CD4-positive, CD25-positive, alpha-beta regulatory T cell (primary cell): ENCODE results near the gene ZNF660. TPM values are rescaled to one million over a fixed set of nuclear protein-coding genes. Genes with fewer than 3 reads are reported as not detected.
"Not testable (repeated sequence)": the region's sequence is repeated elsewhere in the genome, so short reads cannot be mapped to it uniquely, and the experiment has no call there.

Experiments used
- ATAC-seq, 2 donors: fragments of 150-1000 bp; cut with Tn5 transposase; one replicate each; pipeline ENCODE4 v1.10.0; 2021; ENCODE audit warnings: low read depth in 2 of 2, moderate number of reproducible peaks in 2 of 2, moderate library complexity in 1 of 2
- DNase-seq, 3 donors: peaks; one replicate each; pipeline versions ENCODE4 v3.0.0 to v3.0.0-alpha.2; 2012 to 2022; ENCODE audit warnings: mixed read lengths in 1 of 3
- H3K27ac ChIP-seq: one replicate; pipeline ENCODE4 v1.7.0; 2013; ENCODE audit warnings: mild to moderate bottlenecking, low read length; ENCODE audit not compliant: insufficient read depth, poor library complexity, severe bottlenecking
- H3K27me3 ChIP-seq: one replicate; pipeline ENCODE4 v1.7.0; 2013; ENCODE audit warnings: low read length; ENCODE audit not compliant: control insufficient read depth, insufficient read depth
- H3K36me3 ChIP-seq: one replicate; pipeline ENCODE4 v1.7.0; 2013; ENCODE audit warnings: mild to moderate bottlenecking, low read length, moderate library complexity; ENCODE audit not compliant: control insufficient read depth, insufficient read depth
- H3K4me1 ChIP-seq: 2 replicates; pipeline ENCODE4 v1.7.0; 2013; ENCODE audit warnings: mild to moderate bottlenecking, low read length; ENCODE audit not compliant: insufficient read depth, control insufficient read depth, poor library complexity, severe bottlenecking
- H3K4me3 ChIP-seq: one replicate; pipeline ENCODE4 v1.7.0; 2013; ENCODE audit warnings: low read depth, mild to moderate bottlenecking, low read length, moderate library complexity
- H3K9me3 ChIP-seq, 2 experiments: 1 replicate in 1 of 2; 2 replicates in 1 of 2; pipeline ENCODE4 v1.7.0; 2013; ENCODE audit warnings: low read length in 2 of 2, mild to moderate bottlenecking in 1 of 2, moderate library complexity in 1 of 2; ENCODE audit not compliant: control insufficient read depth in 2 of 2
- H3K27ac Mint-ChIP-seq, 3 donors: one replicate each; pipeline ENCODE4 v1.8.0; 2020 to 2022; ENCODE audit warnings: mild to moderate bottlenecking in 3 of 3, mixed read lengths in 3 of 3, moderate library complexity in 2 of 3
- H3K27me3 Mint-ChIP-seq: one replicate; pipeline ENCODE4 v1.8.0; 2022; ENCODE audit warnings: mild to moderate bottlenecking, mixed read lengths
- H3K36me3 Mint-ChIP-seq: one replicate; pipeline ENCODE4 v1.8.0; 2020; ENCODE audit warnings: mixed read lengths
- H3K4me1 Mint-ChIP-seq, 4 donors: one replicate each; pipeline ENCODE4 v1.8.0; 2020 to 2022; ENCODE audit warnings: mixed read lengths in 4 of 4, mild to moderate bottlenecking in 1 of 4
- H3K4me3 Mint-ChIP-seq, 4 donors: one replicate each; pipeline ENCODE4 v1.8.0; 2020 to 2022; ENCODE audit warnings: mild to moderate bottlenecking in 4 of 4, mixed read lengths in 4 of 4, moderate library complexity in 3 of 4
- H3K9me3 Mint-ChIP-seq, 7 donors: one replicate each; pipeline ENCODE4 v1.8.0; 2020 to 2022; ENCODE audit warnings: mixed read lengths in 7 of 7, mild to moderate bottlenecking in 3 of 7, moderate library complexity in 2 of 7
- polyA plus RNA-seq, 4 donors: library from polyadenylated mRNA; unstranded; fragments of 300-500 nt; fragmentation: Illumina TruSeq; gene quantifications; one replicate each; pipeline ENCODE4 v1.2.3, GENCODE V29; 2021
- total RNA-seq: library from RNA; stranded (reverse); gene quantifications from one replicate; pipeline ENCODE4 v1.2.3, GENCODE V29; 2022

The ZNF660 gene
- total and polyA plus RNA-seq, 5 donors from 2014 or later = 0.83 TPM; not detected in 4

GRCh38 chr3:44580971-44581370 lies 3.8 kb upstream of the ZNF660 start:
- ATAC-seq, H3K4me3 Mint-ChIP-seq, H3K27me3 ChIP-seq, H3K4me3 ChIP-seq, H3K36me3 Mint-ChIP-seq, DNase-seq, H3K27ac ChIP-seq, H3K27ac Mint-ChIP-seq, H3K36me3 ChIP-seq, H3K4me1 ChIP-seq: not testable (repeated sequence)
- Mint-ChIP-seq H3K4me1 (peaks cover 0 to 12% (median 2%) of the 10 kb centered on the region in 4 donors), H3K9me3 (peaks cover 2 to 33% (median 13%) of the 10 kb centered on the region in 7 donors), H3K27me3 (peaks cover 41% of the 10 kb centered on the region)
- H3K9me3 ChIP-seq = peaks cover 10 to 11% of the 10 kb centered on the region in 2 experiments

- no peak overlapping the region for H3K27ac Mint-ChIP-seq
- Histone ChIP-seq H3K27me3 (no peaks in the 10 kb centered on the region), H3K27ac (no peak overlapping the region), H3K36me3 (no peaks in the 10 kb centered on the region), H3K9me3 (peaks cover 12 to 23% of the 10 kb centered on the region in 2 experiments), H3K4me3 (no peak overlapping the region), H3K4me1 (no peaks in the 10 kb centered on the region)
- H3K27me3 Mint-ChIP-seq = peaks cover 6% of the 10 kb centered on the region
- no peaks in the 10 kb centered on the region for H3K36me3 Mint-ChIP-seq
- H3K4me1 Mint-ChIP-seq = peaks cover 0 to under 1% (median 0%) of the 10 kb centered on the region in 4 donors
- no peak for DNase-seq
- no peak for ATAC-seq
- H3K9me3 Mint-ChIP-seq = peaks cover 0 to 30% (median 14%) of the 10 kb centered on the region in 7 donors
- H3K4me3 Mint-ChIP-seq = no peak overlapping the region
Observed at GRCh38 chr3:44596621-44597020, 11.9 kb downstream of the ZNF660 start.

GRCh38 chr3:44601749-44602148 lies 17.0 kb downstream of the ZNF660 start:
- H3K27ac Mint-ChIP-seq = no peak overlapping the region
- H3K9me3 Mint-ChIP-seq = peaks cover 0 to 9% (median 3%) of the 10 kb centered on the region in 7 donors
- no peaks in the 10 kb centered on the region for H3K27me3 ChIP-seq
- ATAC-seq (no peak), DNase-seq (no peak)
- H3K27ac ChIP-seq = no peak overlapping the region
- H3K4me3 Mint-ChIP-seq = no peak overlapping the region
- H3K4me3 ChIP-seq = no peak overlapping the region
- no peaks in the 10 kb centered on the region for H3K9me3 ChIP-seq
- peaks cover 5% of the 10 kb centered on the region for H3K27me3 Mint-ChIP-seq
- H3K36me3 ChIP-seq = no peaks in the 10 kb centered on the region
- no peaks in the 10 kb centered on the region for H3K36me3 Mint-ChIP-seq
- peaks cover 0 to 3% (median 0%) of the 10 kb centered on the region in 4 donors for H3K4me1 Mint-ChIP-seq
- no peaks in the 10 kb centered on the region for H3K4me1 ChIP-seq

- Mint-ChIP-seq H3K27me3 (peaks cover 20% of the 10 kb centered on the region), H3K4me1 (peaks cover 0 to 2% (median 0%) of the 10 kb centered on the region in 4 donors), H3K27ac (no peak overlapping the region), H3K4me3 (no peak overlapping the region), H3K9me3 (peaks cover 0 to 2% (median 0%) of the 10 kb centered on the region in 7 donors), H3K36me3 (peaks cover 5% of the 10 kb centered on the region)
- no peak for DNase-seq
- H3K9me3 ChIP-seq = no peaks in the 10 kb centered on the region
- ATAC-seq = no peak
- H3K4me1 ChIP-seq = no peaks in the 10 kb centered on the region
- no peaks in the 10 kb centered on the region for H3K36me3 ChIP-seq
- H3K27ac ChIP-seq = no peak overlapping the region
- no peaks in the 10 kb centered on the region for H3K27me3 ChIP-seq
- H3K4me3 ChIP-seq = no peak overlapping the region
Observed at GRCh38 chr3:44612678-44613077, 27.9 kb downstream of the ZNF660 start.

- Histone ChIP-seq H3K4me3 (peak within 1 kb of the TSS; percentile 90), H3K4me1 (peaks cover 17% of the 10 kb centered on the region), H3K9me3 (no peaks in the 10 kb centered on the region), H3K27me3 (no peaks in the 10 kb centered on the region), H3K36me3 (peaks cover 7% of the 10 kb centered on the region), H3K27ac (no peak within 1 kb of the TSS)
- H3K27ac Mint-ChIP-seq = peak within 1 kb of the TSS; percentile 74 to 92 (median 89)
- H3K9me3 Mint-ChIP-seq = peaks cover 0 to 1% (median 0%) of the 10 kb centered on the region in 7 donors
- H3K36me3 Mint-ChIP-seq = peaks cover 22% of the 10 kb centered on the region
- DNase-seq = peak; percentile 6 to 79 (median 34)
- peak; percentile 61 to 89 for ATAC-seq
- no peaks in the 10 kb centered on the region for H3K27me3 Mint-ChIP-seq
- peaks cover 22 to 46% (median 35%) of the 10 kb centered on the region in 4 donors for H3K4me1 Mint-ChIP-seq
- H3K4me3 Mint-ChIP-seq = peak within 1 kb of the TSS; percentile 92 to 95 (median 92)
Observed at GRCh38 chr3:44624749-44625480, 40.2 kb downstream of the ZNF660 start, which contains the start of gene ZNF197. Gene ZNF197, plus strand, starts transcription at chr3:44625036. Its CDS starts 4,119 bp downstream, at chr3:44629155.

- no peak overlapping the region for H3K27ac Mint-ChIP-seq
- peak overlapping the region in 1 of 4 donors; percentile 74 for H3K4me3 Mint-ChIP-seq
- Histone ChIP-seq H3K27me3 (no peaks in the 10 kb centered on the region), H3K4me3 (no peak overlapping the region), H3K27ac (no peak overlapping the region), H3K9me3 (no peaks in the 10 kb centered on the region), H3K4me1 (peaks cover 17% of the 10 kb centered on the region), H3K36me3 (peaks cover 31% of the 10 kb centered on the region)
- ATAC-seq (no peak), DNase-seq (no peak)
- H3K27me3 Mint-ChIP-seq = no peaks in the 10 kb centered on the region
- peaks cover 50% of the 10 kb centered on the region for H3K36me3 Mint-ChIP-seq
- peaks cover 0 to 3% (median 0%) of the 10 kb centered on the region in 7 donors for H3K9me3 Mint-ChIP-seq
- peaks cover 22 to 45% (median 38%) of the 10 kb centered on the region in 4 donors for H3K4me1 Mint-ChIP-seq
Observed at GRCh38 chr3:44628716-44629115, 44.0 kb downstream of the ZNF660 start.

- peaks cover 11 to 20% of the 10 kb centered on the region in 2 experiments for H3K9me3 ChIP-seq
- peaks cover 61% of the 10 kb centered on the region for H3K36me3 ChIP-seq
- no peak overlapping the region for H3K27ac Mint-ChIP-seq
- H3K27ac ChIP-seq = no peak overlapping the region
- H3K9me3 Mint-ChIP-seq = peaks cover 4 to 18% (median 9%) of the 10 kb centered on the region in 7 donors
- no peaks in the 10 kb centered on the region for H3K4me1 ChIP-seq
- DNase-seq (no peak), ATAC-seq (no peak)
- peaks cover 14 to 26% (median 24%) of the 10 kb centered on the region in 4 donors for H3K4me1 Mint-ChIP-seq
- H3K27me3 ChIP-seq = no peaks in the 10 kb centered on the region
- H3K27me3 Mint-ChIP-seq = no peaks in the 10 kb centered on the region
- peaks cover 83% of the 10 kb centered on the region for H3K36me3 Mint-ChIP-seq
- H3K4me3 ChIP-seq = no peak overlapping the region
- H3K4me3 Mint-ChIP-seq = no peak overlapping the region
Observed at GRCh38 chr3:44632193-44632592, 47.4 kb downstream of the ZNF660 start.
